HL-60/S4 (cell line): ENCODE measurements around the gene SHANK1.

Experiments used
- in situ Hi-C: fragments of 300-500 bp; cut with MboI; formaldehyde crosslinking; loops from 2 replicates; pipeline ENCODE4 v1.14.3; 2022; ENCODE audit warnings: low sequenced_read_pairs

SHANK1 gene

GRCh38 chr19:50693064-50693975 lies 26.3 kb downstream of the SHANK1 start:
- in situ Hi-C loops = no loop called here

GRCh38 chr19:50690439-50690838 lies 29.2 kb downstream of the SHANK1 start:
- in situ Hi-C loops = no loop called here

GRCh38 chr19:50688766-50689165 lies 30.8 kb downstream of the SHANK1 start:
- in situ Hi-C loops = no loop called here

- in situ Hi-C loops = no loop called here
These were observed 33.1 kb downstream of the SHANK1 start for GRCh38 chr19:50686310-50687032.

GRCh38 chr19:50679177-50680125 lies 40.2 kb downstream of the SHANK1 start:
- in situ Hi-C loops = no loop called here

- in situ Hi-C loops = no loop called here
These were observed 41.3 kb downstream of the SHANK1 start for GRCh38 chr19:50678323-50678722.

DNA sequence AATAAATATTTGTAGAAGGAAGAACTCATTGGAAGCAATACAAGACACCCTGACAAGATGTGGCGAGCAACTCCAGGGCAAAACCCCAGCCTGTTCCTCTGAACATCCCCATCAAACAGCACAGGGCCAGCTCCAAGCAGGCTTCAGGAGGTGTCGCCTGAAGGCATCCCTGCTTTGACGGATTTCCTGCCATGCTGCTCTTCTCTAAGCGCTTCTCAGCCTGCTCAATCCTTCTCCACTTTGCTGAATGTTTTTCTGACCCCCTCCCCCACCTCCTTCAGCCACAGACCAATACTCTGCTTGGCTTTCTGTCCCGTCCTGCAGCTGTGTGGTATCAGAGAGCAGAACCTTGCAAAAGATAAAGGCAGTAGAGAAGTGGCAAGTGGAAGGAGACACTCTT lies 42.0 kb downstream of the SHANK1 start:
- in situ Hi-C loops = no loop called here

DNA sequence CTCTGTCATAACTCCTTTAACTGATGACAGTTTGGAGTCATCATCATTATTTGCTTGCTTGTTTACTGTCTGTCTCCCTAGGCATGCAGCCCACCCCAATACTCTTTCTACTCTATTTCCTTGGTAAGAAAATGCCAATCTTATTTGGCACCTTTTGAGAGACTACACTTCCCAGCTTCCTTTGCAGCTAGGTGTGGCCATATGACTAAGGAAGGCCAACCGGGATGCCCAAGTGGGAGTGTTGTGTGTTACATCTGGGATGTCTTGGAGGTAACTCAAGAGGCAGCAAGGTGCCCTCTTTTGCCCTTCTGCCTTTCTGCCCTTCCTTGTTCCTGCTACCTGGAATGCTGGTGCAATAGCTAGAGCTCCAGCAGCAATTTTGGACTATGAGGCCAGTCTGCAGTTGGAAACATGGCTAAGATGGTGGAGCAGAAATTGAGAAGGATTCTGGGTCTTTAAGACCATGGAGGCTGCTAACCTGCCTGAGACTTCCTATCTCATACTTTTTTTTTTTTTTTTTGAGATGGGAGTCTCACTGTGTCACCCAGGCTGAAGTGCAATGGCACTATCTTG lies 42.9 kb downstream of the SHANK1 start:
- in situ Hi-C loops = no loop called here

DNA sequence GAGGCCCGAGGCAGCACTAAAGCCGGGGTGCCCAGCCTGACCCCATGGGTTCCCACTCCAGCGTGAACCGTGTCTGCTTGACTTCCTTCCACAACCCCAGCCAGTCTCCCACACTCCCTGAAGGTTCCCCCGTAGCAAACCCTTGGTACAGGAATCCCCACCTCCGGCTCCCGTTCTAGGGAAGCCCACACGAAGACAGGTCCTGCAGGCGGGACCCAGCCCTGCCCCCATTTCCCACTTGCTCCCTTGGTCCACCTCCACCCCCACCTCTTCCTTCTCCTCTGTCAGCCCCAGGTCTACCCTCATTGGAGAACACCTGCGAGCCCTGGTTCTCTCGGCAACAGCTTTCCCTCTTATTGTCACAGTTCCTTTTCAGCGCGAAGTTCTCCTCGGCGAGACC lies 46.5 kb downstream of the SHANK1 start:
- in situ Hi-C loops = no loop called here

DNA sequence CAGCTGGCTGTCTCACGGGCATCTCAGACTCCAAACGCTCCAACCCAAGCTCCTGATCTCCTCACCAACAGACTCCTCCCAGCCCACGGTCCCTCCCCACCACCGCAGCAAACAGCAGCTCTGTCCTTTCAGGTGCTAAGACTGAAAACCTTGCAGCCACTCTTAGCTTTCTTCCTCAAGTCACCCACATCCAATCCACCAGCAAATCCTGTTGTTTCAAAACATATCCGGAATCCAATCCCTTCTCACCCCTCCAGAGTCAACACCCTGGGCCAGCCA lies 49.6 kb downstream of the SHANK1 start:
- in situ Hi-C loops = no loop called here

- in situ Hi-C loops = no loop called here
These were observed 50.1 kb downstream of the SHANK1 start for GRCh38 chr19:50669302-50670101.

DNA sequence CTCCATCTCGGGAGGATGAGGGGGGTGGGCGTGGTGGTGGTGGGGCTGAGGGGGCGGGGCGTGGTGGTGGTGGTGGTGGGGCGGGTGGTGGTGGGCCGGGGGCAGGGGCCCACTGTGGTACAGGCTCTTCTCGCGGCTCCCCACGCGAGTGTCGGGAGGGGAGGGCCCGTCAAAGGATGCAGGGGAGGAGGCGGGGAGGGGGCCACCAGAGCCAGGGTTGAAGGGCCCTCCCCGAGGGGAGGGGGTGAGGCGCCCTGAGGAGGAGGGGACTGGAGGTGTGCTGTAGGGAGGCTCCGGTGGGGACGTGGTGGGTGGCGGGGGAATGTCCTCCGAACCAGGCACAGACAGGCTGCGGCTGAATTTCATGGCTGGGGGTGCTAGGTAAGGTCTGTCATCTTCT lies 50.7 kb downstream of the SHANK1 start:
- in situ Hi-C loops = no loop called here

DNA sequence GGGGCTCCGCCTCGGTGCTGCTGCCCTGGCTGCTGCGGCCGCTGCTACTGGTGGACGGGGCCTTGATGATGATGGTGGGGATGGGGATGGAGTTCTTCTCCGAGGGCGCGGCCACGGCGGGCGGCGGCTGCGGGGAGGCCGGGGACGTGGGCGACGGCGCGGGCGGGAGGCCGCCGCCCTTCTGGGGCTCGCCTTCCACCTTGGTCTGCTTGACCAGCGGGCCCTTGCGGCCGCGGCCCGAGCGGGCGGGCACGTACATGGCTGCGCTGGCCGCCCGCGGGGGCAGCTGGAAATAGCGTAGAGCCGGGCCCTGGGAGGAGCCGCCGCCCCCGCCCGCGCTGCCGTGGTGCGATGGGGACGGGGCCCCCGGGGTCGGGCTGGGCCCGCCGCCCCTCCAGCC lies 51.2 kb downstream of the SHANK1 start:
- in situ Hi-C loops = no loop called here

- in situ Hi-C loops = no loop called here
These were observed 51.8 kb downstream of the SHANK1 start for GRCh38 chr19:50667759-50668231.

DNA sequence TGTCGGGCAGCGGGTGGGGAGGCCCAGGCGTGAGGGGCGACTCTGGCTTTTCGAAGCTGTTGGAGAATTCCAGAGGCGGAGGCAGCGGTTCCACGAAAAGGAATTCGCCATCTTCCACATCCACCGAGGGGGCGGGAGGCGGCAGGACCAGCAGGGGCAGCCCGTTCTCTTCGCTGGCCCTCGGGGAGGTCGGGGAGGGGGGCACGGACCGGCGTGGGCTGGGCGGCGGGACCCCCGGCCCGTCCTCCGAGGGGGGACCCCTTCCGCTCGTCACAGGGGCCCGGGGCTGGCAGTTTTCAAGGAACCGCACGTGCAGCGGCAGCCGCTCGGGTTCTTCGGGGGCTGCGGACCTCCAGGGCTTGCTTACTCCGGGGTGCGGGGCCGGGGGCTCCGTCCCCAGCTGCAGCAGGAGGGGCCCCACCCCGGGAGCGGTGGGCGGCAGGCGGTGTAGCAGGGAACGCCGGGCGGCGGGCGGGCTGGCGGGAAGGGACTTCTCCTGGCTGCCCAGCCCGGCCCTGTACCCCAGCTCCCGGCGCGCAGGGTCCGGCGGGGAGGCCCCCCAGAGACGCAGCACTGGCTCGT lies 52.3 kb downstream of the SHANK1 start:
- in situ Hi-C loops = no loop called here

DNA sequence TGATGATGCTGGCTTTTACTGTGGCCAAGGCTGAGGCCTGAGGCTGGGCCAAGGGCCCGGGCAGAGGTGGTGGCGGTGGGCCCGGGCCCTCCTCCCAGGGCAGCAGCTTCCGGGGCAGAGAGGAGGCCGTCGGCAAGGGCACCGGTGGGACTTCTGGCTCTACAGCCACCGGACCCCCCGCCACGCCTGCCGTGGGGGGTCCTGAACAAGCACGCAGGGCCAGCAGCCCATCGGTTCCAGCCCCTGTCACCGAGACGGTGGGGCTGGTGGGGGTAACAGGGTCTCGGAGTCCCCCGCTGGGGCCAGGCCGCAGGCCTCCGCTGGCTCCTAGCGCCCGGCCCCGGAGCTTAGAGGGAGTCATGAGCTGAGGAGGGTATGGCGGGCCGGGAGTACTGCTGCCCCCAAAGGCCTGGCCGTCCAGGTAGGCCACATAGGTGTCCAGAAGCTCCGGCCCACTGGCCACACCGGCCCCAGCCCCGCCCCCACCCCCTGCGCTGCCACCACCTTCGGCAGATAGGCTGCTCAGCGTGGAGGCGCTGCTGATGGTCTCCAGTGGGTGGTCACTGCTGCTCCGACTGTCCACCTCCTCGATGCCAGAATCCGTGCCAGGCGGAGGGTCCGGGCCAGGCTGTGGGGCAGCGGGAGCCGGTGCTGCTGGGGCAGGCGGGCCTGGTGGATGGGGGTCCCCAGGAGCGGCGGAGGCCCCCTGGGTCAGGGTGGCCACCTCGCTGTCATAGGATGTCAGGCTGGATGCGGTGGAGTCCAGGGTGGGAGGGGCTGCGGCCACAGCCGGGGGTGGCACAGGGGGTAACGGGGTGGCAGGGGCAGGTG lies 53.0 kb downstream of the SHANK1 start:
- in situ Hi-C loops = no loop called here

- in situ Hi-C loops = no loop called here
These were observed 55.4 kb downstream of the SHANK1 start for GRCh38 chr19:50664204-50664603.

- in situ Hi-C loops = no loop called here
These were observed 56.2 kb downstream of the SHANK1 start for GRCh38 chr19:50663482-50663790.
